ENCODE data around the gene SYT1.
A peak's percentile ranks its signal among the peaks of the same experiment; 100 is the strongest.
"Not testable (repeated sequence)": the region's sequence is repeated elsewhere in the genome, so short reads cannot be mapped to it uniquely, and the experiment has no call there.

Gene SYT1

GRCh38 chr12:78864403-78864869 is at the start of gene SYT1:
SYT1 (plus strand) TSS chr12:78864774.
- DNase-seq: peak; percentile 99

GRCh38 chr12:78818487-78818886 is 46.1 kb upstream of the SYT1 start:
- DNase-seq: no peak

GRCh38 chr12:78820946-78821345 is 43.6 kb upstream of the SYT1 start:
- DNase-seq: no peak

- peak; percentile 30 for DNase-seq
Measured at GRCh38 chr12:78824918-78825317, 39.7 kb upstream of the SYT1 start.

DNA sequence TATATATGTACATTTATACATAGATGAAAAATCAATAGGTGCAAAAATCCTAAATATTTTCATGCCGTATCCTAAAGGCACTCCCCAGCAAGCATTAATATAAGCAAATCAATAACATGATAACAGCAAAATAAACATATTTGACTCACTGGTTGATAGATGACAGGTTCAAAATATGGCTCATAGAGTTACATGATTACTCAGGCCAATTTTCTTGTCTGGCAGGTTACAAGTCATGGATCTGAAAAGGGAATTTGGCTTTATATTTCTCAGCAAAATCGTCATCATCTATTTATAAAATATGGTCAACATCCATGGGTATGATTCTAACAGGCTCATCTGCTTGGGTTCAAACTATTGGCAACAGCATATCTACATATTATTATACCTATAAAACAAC is 34.9 kb upstream of the SYT1 start:
- no peak for DNase-seq

GRCh38 chr12:78835493-78835892 is 29.1 kb upstream of the SYT1 start:
- peak; percentile 21 for DNase-seq

DNA sequence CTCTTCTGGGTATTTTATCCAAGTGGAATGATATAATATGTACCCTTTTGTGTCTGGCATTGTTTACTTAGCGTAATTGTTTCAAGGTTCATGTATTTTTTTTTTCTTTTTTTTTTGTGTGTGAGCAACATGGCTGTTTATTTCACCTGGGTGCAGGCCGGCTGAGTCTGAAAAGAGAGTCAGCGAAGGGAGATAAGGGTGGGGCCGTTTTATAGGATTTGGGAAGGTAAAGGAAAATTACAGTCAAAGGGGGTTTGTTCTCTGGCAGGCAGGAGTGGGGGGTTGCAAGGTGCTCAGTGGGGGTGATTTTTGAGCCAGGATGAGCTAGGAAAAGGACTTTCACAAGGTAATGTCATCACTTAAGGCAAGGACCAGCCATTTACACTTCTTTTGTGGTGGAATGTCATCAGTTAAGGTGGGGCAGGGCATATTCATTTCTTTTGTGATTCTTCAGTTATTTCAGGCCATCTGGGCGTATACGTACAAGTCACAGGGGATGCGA is 24.0 kb upstream of the SYT1 start:
- DNase-seq: not testable (repeated sequence)

GRCh38 chr12:78853231-78853630 is 11.3 kb upstream of the SYT1 start:
- no peak for DNase-seq

- DNase-seq: peak; percentile 91
Measured at GRCh38 chr12:78863482-78864402, 832 bp upstream of the SYT1 start.

DNA sequence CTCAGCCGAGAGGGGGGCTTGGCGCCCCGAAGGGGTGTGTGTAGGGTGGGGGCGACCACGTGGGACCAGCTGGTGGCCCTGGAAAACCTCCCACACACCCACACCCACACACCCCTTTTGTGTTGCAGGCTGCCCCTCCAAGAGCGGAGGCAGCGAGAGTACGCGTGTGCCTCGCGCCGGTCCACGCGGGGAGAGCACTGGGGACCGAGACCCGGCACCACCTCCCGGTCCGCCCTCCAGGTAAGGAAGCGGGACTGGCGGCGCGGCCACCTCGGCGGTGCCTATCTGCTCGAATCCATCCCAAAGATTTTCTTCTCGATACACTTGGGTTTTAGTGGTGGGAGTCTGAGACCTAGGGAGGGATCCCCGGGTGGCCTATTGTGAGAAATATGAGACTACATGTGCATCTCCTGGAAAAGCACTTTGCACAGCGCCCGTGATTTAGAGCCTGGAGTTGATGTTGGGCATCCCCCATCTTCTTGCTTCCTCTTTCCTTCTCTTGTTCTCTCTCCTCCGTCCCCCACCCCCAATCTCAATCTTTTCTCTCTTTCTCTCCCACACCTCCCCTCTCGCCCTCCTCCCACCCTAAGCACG is 393 bp downstream of the SYT1 start:
- DNase-seq: peak; percentile 81

GRCh38 chr12:78865516-78865915 is 942 bp downstream of the SYT1 start:
- peak; percentile 37 for DNase-seq

GRCh38 chr12:78866518-78866917 is 1.9 kb downstream of the SYT1 start:
- no peak for DNase-seq

DNA sequence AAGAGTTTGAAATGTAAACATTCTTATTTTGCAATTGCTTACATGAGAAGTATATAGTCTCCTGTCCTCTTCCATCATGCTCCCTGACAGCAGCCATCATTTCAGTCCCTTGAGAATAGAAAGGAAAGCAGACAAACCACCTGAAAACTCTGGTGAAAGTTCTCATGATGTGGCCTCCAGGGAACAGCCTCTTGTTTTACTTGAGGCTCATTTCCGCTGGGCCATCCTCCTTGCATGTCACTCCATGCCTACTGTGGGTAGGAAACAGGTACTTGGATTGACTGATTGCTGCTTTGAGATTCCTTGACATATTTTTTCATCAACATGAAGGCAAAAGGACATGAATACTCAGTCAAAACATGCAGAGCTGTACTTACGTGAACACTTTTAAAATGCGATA is 6.0 kb downstream of the SYT1 start:
- DNase-seq: peak; percentile 39

DNA sequence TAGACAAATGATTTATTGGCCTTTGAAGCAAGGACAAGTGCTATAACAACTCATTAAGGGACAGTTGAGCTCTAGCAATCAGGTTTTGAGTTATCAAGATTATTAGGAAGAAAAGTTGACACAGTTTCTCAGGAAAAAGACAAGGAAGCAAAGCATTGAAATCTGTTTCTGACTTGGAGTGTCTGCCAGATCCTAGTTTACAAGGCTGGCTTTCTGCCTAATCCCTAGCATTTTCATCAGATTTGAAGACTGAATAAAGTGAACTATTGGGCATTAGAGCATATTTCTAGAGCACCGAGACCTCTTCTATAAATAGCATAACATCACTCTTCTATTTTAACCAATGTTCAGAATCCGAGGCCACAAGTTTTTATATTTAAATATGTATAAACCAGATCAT is 7.0 kb downstream of the SYT1 start:
- DNase-seq: no peak

DNA sequence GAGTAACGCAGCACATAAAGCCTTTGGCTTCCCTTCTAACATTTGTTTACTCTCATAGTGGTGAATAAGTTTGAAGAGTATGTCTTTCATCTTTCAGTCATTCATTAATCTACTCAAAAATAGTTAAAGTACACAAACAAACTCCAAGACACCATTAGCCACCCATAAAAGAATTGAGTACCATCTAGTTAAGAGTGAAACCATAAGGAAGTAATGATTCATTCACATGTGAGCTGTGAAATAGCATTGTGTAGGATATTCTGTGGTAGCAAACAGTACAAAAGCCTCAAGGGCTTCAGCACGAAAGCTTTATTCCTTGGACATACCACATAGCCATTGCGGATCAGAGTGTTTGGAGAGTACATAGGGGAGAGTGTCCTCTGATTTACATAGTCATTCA is 13.9 kb downstream of the SYT1 start:
- peak; percentile 85 for DNase-seq

GRCh38 chr12:78878866-78879265 is 14.3 kb downstream of the SYT1 start:
- DNase-seq: peak; percentile 83

- DNase-seq: peak; percentile 33
Measured at GRCh38 chr12:78880078-78880477, 15.5 kb downstream of the SYT1 start.

- no peak for DNase-seq
Measured at GRCh38 chr12:78881685-78882084, 17.1 kb downstream of the SYT1 start.

DNA sequence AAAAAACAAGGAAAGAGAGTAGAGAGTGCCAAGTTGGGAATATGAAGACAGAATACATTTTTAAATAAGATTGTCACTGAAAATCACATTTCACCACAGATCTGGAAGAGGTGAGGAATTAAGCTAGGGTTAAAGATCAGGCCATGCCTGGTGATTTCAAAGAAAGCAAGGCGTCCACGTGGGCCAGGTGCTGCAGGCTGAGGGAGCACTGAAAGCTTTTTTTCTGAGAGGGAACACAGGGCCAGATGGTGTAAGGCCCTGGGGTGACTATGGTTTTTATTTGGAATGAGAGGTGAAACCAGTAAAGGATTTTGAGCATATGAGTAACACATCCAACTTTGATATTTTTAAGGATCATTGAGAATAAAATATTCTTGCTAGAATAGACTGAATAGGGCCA is 20.9 kb downstream of the SYT1 start:
- peak; percentile 90 for DNase-seq

GRCh38 chr12:78886719-78887407 is 22.3 kb downstream of the SYT1 start:
- DNase-seq: peak; percentile 93

GRCh38 chr12:78887444-78887843 is 22.9 kb downstream of the SYT1 start:
- no peak for DNase-seq

GRCh38 chr12:78888568-78888967 is 24.0 kb downstream of the SYT1 start:
- DNase-seq: no peak

- no peak for DNase-seq
Measured at GRCh38 chr12:78891646-78892353, 27.2 kb downstream of the SYT1 start.

Measured in DMS53 (cell line).